ENCODE results near the gene UBE2L3.
"Not testable (repeated sequence)": the region's sequence is repeated elsewhere in the genome, so short reads cannot be mapped to it uniquely, and the experiment has no call there.

Gene UBE2L3

DNA sequence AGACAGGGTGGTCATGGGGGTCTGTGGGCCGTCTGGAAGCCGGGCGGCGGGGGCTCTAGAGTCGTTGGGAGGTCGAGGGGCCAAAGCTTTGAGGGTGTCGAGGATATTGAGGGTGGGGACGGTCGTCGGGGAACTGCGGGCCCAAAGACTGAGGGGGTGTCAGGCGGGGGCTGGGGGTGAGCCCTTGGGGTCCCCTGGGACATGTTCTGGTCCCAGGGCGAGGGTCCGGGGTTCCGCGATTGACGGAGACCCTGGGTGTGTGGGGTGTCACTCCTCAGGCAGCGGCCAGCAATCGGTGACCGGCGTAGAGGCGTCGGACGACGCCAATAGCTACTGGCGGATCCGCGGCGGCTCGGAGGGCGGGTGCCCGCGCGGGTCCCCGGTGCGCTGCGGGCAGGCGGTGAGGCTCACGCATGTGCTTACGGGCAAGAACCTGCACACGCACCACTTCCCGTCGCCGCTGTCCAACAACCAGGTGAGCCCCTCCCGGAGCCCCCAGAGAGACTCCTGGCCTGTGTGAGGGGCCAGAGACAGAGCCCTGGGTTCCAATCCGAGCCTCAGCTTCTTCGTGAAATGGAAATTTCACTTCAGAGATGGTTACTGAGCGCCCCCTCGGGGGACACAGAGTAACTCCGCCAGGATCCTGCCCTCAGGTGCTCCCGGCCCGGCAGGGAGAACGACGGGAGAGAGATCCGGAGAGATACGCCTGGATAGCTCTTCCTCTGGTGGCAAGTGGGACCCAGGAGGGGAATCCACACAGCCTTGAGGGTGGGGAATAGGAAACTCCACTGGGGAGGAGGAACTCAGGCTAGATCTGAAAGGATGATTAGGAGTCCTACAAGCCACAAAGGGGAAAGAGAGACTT is 75.3 kb downstream of the UBE2L3 start:
- in situ Hi-C loops (cut with HindIII; ENCODE audit: low sequenced_read_pairs): no loop called here

DNA sequence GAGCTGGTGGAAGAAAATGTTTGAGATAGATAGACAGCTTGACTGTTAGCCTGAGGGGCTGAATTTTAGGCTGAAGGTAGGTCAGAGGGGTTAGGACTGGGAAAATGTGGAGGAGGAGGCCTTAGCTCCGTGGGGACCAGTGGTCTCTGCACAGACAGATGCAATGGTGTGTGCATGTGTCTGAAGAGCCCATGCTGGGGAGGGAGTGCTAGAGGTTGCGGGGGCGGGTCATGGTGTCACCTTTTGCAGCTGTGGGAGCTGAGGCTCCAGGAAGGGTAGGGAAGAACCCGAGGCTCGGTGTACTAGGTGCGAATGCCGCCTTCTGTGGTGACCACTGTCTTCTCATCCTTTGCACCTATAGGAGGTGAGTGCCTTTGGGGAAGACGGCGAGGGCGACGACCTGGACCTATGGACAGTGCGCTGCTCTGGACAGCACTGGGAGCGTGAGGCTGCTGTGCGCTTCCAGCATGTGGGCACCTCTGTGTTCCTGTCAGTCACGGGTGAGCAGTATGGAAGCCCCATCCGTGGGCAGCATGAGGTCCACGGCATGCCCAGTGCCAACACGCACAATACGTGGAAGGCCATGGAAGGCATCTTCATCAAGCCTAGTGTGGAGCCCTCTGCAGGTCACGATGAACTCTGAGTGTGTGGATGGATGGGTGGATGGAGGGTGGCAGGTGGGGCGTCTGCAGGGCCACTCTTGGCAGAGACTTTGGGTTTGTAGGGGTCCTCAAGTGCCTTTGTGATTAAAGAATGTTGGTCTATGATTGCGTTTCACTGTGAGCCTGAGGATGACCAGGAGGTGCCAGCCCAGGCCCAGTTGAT is 76.2 kb downstream of the UBE2L3 start:
- in situ Hi-C loops (cut with HindIII; ENCODE audit: low sequenced_read_pairs): no loop called here

DNA sequence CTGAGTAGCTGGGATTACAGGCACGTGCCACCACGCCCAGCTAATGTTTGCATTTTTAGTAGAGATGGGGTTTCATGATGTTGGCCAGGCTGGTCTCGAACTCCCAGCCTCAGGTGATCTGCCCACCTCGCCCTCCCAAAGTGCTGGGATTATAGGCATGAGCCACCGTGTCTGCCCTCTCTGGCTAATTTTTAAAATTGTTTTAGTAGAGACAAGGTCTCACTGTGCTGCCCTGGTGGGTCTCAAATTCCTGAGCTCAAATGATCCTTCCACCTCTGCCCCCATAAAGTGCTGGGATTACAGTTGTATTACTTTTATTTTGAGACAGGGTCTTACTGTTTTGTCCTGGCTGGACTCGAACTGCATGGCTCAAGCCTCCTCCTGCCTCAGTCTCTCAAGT is 78.0 kb downstream of the UBE2L3 start:
- in situ Hi-C loops (cut with HindIII; ENCODE audit: low sequenced_read_pairs): not testable (repeated sequence)

DNA sequence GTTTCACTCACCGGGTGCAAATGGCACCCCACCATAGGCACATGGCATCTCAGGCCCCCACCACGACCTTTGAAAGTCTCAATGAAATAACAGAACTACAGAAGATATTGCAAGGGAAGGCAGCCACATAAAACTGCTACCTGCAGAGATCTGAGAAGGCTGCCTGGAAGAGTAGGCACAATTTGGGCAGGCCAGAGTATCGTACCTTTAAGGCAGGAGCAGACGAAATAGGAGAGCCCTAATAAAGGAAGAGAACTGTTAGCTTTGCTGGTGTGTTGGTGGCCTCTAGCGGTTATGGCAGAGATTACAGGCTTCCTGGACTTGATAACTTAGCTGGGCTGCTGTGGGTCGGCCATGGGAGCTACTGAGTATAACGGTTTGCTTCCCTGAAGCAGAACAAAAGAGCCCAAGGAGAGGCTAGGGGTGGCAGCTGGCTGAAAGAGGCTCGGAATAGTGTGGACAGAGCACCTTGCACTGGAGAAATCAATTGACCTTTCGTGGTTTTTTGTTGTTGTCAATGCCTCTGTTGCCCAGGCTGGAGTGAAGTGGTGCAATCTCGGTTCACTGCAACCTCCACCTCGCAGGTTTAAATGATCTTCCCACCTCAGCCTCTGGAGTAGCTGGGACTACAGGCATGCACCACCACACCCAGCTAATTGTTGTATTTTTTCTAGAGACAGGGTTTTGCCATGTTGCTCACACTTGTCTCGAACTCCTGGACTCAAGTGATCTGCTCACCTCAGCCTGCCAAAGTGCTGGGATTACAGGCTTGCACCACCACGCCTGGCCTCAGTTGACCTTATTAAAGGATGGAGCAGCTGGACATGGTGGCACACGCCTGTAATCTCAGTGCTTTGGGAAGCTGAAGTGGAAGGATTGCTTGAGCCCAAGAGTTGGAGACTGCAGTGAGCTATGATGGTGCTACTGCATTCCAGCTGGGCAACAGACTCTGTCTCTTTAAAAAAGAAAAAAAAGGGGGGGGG is 79.4 kb downstream of the UBE2L3 start:
- in situ Hi-C loops (cut with HindIII; ENCODE audit: low sequenced_read_pairs): no loop called here

DNA sequence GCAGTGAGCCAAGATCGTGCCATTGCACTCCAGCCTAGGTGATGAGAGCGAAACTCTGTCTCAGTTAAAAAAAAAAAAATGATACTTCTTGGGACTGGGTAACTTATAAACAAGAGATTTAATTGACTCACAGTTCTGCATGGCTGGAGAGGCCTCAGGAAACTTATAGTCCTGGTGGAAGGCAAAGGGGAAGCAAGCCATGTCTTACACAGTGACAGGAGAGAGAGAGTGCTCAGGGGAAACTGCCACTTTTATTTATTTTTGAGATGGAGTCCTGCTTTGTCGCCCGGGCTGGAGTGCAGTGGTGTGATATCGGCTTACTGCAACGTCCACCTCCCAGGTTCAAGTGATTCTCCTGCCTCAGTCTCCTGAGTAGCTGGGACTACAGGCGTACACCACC is 82.8 kb downstream of the UBE2L3 start:
- in situ Hi-C loops (cut with HindIII; ENCODE audit: low sequenced_read_pairs): no loop called here

DNA sequence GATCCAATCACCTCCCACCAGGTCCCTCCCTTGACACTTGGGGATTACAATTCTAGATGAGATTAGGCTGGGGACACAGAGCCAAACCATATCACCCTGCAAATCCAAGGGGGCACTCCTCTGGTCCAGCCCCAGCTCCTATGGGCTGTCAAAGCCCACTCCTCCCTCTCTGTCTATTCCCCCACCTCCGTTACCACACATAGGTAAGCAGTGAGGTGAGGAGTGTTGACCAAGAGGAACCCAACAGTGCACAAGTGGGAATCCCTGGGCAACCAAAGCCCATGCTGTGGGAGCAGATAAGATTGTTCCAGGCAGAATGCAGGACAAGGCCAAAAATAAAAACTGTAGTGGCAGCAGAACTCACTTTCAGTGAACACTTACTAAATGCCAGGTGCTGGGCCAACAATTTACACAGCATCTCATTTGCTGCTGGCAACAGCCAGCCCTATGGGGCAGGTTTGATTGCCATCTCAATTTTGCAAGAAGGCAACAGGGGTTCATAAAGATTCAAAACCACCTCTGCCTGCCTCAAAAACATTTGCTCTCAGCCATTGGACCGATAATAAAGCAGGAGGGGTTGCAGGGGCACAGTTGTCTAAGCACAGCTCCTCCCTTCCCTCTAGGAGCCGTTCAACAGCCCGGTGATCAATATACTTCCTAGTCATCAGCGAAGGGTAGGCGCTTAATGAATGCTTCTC is 83.5 kb downstream of the UBE2L3 start:
- in situ Hi-C loops (cut with HindIII; ENCODE audit: low sequenced_read_pairs): no loop called here

DNA sequence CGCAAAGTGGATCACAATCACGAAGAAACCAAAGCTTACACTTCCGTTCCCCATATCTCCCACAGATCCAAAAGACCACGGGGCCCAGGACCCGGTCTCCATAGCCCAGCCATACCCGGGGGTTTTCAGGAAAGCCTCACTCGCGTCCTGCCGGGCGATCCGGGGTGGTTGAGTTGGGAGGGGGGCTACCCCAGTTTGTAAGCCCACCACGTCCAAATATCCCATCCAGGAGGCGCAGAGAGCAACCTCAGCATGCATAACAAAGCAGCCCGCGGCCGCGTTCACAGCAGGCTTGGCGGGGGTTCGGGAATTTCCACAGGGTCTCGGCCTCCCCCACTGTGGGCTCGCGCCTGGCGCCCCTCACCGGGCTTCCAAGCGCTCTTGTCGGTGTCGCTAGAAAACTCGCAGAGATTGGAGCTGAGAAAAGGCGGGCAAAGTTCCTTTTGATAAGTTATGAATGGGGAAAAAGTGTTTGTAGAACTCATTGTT is 84.1 kb downstream of the UBE2L3 start:
- in situ Hi-C loops (cut with HindIII; ENCODE audit: low sequenced_read_pairs): no loop called here

DNA sequence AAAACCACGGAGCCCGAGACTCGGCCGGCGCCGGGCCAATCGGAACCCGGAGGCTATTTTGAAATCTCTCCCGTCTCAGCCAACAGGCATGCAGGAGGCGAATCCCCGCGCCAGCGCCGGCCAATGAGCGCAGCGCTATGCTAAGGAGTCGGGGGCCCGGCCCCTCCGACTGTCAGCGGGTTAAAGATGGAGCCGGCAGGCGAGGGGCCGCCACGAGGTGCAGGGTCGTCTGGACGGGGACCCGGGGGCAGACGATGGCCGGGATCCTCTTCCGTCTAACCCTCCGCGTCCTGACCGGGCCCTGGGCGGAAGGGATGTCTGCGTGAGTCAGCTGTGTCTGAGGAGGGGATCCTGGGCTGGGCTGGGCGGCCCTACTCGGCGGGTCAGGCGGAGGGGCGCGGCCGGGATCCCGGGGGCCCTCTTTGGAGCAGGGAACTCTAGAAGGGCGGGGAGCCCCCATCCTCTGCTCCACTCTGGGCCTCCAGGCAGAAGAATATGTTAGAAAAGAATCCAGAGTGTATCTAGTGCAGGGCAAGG is 84.6 kb downstream of the UBE2L3 start:
- in situ Hi-C loops (cut with HindIII; ENCODE audit: low sequenced_read_pairs): no loop called here

DNA sequence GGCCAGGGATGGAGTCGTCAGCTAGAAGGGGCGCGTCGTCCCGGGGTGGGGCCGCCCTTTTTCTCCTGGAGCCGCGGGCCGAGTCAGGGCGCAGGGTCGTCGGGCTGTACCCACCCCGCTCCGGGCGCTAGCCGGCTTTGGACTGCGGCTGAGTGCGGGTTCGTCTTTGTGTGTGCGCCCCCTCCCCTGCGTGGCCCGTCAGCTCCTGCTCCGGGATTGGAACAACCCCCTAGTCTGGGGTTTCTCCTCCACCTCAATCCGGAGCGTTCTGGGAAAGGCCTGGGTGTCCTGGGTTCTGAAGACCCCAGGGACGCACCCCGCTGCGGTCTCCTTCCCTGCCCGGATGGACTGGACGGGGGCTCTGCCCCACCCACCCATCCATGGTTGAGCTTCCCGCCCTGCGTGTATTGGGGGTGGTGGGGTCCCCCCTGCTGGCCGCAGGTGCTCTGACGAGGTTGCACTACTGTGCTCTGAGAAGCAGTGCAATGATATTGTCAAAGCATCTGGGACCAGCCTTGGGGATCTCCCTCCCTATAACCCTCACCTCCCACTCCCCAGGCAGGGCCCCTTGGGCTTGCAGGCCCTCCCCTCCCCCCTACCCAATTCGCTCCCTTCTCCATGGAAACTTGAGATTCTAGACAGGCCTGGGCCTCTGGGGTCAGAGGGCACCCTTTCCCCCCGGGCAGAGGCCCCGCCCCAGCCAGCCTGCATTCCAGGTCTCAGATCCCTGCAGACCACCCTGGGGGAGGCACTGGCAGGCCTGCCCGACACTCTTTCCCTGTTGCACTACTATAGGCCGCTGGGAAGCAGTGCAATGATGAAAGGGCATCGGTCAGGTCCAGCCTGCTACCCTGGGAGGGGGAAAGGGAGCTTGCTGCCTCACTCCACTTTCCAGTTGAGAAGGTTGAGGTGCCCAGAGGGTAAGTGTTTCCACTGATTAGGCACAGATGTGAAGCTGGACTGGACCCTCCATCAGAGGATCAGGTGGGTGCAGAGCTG is 85.3 kb downstream of the UBE2L3 start:
- in situ Hi-C loops (cut with HindIII; ENCODE audit: low sequenced_read_pairs): no loop called here

DNA sequence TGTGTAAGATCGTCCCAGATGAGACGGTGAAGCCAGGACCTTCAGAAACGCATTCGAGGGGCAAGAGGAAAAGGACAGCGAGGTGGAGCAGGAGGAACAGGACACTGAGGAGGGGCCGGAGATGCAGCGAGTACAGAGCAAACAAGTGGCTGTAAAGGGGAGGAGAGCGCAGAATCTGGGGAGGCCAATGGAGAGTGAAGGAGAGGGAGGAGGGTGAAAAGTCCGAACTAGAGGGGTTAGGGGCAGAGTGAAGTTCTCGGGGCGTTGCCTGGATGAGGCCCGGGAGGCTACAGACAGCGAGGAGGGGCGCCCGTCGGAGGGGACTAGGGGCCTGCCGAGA is 89.5 kb downstream of the UBE2L3 start:
- in situ Hi-C loops (cut with HindIII; ENCODE audit: low sequenced_read_pairs): no loop called here

DNA sequence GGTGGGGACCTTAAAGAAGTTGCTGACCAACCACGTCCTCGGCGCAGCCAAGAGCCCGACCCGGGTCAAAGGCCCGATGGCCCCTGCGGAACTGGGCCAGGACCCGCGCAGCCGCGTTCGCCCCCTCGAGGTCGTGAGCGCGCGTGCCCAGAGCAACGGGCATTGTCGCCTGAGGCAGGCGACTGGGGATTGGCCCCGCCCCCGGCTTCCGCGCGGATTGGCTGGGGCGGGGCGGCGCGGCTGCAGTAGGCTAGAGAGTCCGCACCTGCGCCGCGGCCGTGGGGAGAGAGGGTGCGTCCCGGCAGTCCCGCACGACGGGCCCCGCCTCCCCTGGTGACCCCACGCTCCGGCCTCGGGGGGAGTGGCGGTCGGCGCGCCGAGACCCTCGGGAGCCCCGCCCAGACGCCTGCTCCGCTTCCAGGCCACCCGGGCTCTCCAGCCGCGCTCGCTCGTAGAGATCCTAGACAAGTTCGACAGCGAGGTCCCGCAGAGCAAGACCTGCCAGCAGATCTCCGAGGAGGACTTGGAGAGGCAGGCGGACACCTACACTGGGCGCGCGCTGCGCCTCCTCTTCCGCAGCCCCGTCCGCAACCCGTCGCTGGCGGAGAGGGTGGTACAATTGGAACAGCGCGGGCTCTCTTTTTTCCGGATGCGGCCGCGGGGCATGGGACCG is 90.0 kb downstream of the UBE2L3 start:
- in situ Hi-C loops (cut with HindIII; ENCODE audit: low sequenced_read_pairs): no loop called here

DNA sequence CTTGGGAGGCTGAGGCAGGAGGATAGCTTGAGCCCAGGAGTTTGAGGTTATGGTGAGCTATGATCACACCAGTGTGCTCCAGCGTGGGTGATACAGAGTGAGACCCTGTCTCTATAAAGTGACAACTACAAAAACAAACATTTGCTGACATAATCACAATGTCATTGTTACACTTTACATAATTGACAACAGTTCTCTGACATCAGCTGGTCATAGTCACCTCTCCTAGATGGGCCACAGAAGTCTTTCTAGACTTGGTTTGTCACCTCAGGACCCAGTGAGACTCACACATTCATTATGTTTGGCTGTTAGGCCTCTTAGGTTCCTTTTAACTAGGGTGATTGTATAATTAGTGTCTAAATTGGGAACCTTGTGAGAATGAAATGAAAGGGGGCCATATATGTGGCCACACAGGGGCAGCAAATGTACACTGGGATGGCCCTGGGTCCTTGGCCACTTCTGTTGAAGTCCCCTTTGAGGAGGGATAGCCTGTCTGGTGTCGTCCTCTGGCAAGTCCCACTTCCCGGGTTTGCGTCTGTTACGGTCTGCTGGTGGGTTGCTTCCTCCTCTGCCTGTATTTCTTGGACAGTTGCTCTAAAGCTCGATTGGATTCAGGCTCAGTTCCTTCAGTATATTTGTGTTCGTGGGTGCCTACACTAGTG is 92.5 kb downstream of the UBE2L3 start:
- in situ Hi-C loops (cut with HindIII; ENCODE audit: low sequenced_read_pairs): no loop called here

DNA sequence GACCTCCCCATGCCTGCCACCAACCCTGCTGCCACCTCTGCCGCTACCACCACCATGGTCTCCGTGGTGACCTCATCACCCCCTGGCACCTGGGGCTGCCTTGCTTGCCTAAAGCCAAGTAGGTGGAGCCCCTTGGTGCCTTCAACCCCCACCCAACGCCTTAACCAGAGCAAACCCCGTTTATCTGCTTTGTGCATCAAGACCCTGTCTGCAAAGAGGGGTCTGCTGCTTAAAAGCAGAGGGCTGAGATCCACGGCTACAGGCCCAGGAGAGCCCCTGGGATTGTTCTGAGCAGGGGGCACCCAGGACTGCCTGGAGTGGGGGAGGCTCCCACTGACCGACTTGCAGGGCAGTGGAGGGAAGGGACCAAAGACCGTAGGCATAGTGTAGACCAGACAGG is 93.4 kb downstream of the UBE2L3 start:
- in situ Hi-C loops (cut with HindIII; ENCODE audit: low sequenced_read_pairs): no loop called here

DNA sequence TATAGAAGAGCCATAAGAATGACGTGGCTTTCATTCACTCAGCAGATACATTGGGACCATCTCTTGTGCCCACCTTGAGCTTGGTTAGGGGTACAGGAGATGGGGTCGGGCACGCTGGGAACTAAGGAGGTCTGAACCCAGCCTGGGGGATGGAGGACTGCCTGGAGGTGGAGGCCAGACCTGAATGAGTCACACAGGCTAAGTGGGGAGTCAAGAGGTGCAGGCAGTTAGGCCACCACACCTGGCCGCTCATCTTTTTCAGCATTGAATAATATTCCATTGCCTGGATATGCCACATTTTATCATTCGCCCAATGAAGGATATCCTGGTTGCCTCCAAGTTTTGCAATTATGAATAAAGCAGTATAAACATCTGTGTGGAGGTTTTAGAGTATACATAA is 94.5 kb downstream of the UBE2L3 start:
- in situ Hi-C loops (cut with HindIII; ENCODE audit: low sequenced_read_pairs): no loop called here

DNA sequence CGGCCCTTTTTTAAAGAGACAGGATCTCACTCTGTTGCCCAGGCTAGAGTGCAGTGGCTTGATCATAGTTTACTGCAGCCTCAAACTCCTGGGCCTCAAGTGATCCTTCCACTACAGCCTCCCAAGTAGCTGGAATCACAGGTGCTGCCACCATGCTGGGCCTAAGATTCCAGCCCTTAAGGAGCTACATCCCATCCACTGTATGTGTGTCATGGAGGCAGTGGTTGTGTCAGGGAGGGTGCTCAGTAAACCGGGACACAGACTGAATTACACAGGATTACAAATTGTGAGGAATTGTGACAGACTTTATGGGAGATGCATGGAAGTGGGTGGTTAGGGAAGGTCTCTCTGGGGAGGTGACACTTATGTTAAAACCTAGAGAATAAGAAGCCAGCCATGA is 96.2 kb downstream of the UBE2L3 start:
- in situ Hi-C loops (cut with HindIII; ENCODE audit: low sequenced_read_pairs): no loop called here

DNA sequence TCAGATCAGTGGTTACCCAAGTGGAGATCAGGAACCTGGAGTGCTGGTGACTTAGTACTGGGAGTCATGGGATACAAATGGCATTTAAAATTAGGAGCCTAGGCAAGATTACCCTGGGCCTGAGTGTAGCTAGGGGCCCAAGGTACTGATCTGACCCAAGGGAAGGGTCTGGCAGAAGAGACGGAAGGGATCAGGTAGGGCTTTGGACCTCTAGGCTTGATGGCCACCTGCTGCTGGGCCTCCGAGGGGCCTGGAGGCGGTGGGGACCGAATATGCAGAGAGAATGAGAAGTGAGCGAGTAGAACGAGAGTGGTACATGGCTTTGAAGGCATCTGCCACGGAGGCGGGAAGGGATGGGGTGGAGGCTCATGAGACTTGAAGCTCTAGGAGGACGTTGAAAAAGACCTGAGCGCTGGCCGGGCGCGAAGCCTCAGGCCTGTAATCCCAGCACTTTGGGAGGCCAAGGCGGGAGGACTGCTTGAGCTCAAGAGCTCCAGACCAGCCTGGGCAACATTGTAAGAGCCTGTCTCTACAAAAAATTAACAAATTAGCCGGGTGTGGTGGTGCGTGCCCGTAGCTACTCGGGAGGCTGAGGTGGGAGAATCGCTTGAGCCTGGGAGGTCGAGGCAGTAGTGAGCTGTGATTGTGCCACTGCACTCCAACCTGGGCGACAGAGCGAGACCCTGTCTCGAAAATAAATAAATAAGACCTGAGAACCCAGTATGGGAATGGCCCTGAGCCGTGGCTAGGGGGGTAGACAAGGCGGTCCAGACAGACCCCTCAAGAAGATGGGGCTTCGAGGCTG is 97.7 kb downstream of the UBE2L3 start:
- in situ Hi-C loops (cut with HindIII; ENCODE audit: low sequenced_read_pairs): no loop called here

DNA sequence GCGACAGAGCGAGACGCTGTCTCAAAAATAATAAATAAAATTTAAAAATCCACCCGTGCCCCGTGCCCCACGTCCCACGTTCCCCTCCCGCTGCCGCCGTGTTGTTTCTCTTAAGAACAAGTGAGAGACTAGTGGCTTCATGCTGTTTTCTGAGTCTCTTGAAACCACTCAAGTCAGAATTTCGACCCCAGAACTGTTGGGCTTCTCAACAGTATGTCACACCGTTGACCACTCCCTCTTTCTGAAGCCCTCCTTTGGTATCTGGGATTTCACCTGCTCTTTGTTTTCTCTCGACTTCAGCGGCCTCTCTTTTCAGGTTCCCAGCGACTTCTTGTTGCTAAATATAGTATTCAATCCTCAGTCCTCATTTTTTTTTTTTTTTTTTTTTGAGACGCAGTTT is 99.3 kb downstream of the UBE2L3 start:
- in situ Hi-C loops (cut with HindIII; ENCODE audit: low sequenced_read_pairs): no loop called here
